Thymus (tissue), 11 donors: ENCODE results near the gene NSG2. TPM values are rescaled to one million over a fixed set of nuclear protein-coding genes. Genes with fewer than 3 reads are reported as not detected.

Source experiments
- DNase-seq, 9 donors: peaks; one replicate each; pipeline ENCODE4 v3.0.0-alpha.2; 2013; ENCODE audit warnings: low spot score in 9 of 9, low read depth in 6 of 9, missing footprints in 1 of 9
- H3K27ac ChIP-seq, 2 donors: one replicate each; pipeline ENCODE4 v1.5.1; 2013; ENCODE audit warnings: control low read depth in 1 of 2, low read depth in 1 of 2, low read length in 1 of 2, mild to moderate bottlenecking in 1 of 2, moderate library complexity in 1 of 2
- H3K27me3 ChIP-seq, 2 donors: one replicate each; pipeline ENCODE4 v1.5.1; 2013; ENCODE audit warnings: low read length in 1 of 2; ENCODE audit not compliant: control insufficient read depth in 2 of 2, insufficient read depth in 1 of 2
- H3K36me3 ChIP-seq, 2 donors: one replicate each; pipeline ENCODE4 v1.5.1; 2013; ENCODE audit warnings: low read length in 1 of 2, mild to moderate bottlenecking in 1 of 2, moderate library complexity in 1 of 2; ENCODE audit not compliant: control insufficient read depth in 2 of 2, insufficient read depth in 2 of 2
- H3K4me1 ChIP-seq, 2 donors: one replicate each; pipeline ENCODE4 v1.5.1; 2013; ENCODE audit warnings: low read length in 2 of 2; ENCODE audit not compliant: control insufficient read depth in 2 of 2, insufficient read depth in 2 of 2
- H3K4me3 ChIP-seq, 2 donors: one replicate each; pipeline ENCODE4 v1.5.1; 2013; ENCODE audit warnings: low read length in 2 of 2, control low read depth in 1 of 2, mild to moderate bottlenecking in 1 of 2
- H3K9me3 ChIP-seq, 2 donors: one replicate each; pipeline ENCODE4 v1.5.1; 2013; ENCODE audit warnings: low read length in 1 of 2, mild to moderate bottlenecking in 1 of 2; ENCODE audit not compliant: control insufficient read depth in 2 of 2, insufficient read depth in 1 of 2
- WGBS: extraction: QIAGEN DNeasy Blood & Tissue Kit; methylation state at CpG from one replicate; pipeline ENCODE4 v1.1.7; 2013; 5-methylcytosine and 5-hydroxymethylcytosine counted together
- polyA plus RNA-seq: library from polyadenylated mRNA; stranded (reverse); fragments of 200-250 nt; gene quantifications from one replicate; pipeline ENCODE4 v1.2.3, GENCODE V29; 2013
- total RNA-seq: library from RNA; stranded (reverse); fragments of 120-200 nt; gene quantifications from one replicate; pipeline ENCODE4 v1.2.4, GENCODE V29; 2013
- donor health status: healthy.

Gene NSG2
- total and polyA plus RNA-seq, 2 donors = 0.05 to 0.41 TPM

DNA sequence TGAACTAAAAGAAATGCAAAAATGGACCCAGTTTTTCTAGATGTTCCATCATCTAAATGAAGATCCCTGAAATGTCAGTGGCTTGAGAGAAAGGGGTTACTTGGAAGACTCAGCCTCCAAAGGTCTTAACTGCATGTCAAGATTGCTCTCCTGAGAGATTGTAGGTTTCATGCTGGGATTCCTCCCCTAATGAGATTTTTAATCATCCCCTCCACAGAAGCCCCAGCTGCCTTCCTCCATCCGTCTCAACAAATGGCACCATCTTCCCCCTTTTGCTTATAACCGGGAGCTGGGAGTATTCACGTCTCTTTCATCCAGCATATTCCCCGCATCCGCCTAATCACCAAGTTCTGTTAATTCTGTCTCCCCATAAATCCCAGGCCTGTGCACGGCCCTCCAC, 104.5 kb downstream of the NSG2 start:
- no peak overlapping the region for H3K27ac ChIP-seq
- DNase-seq = no peak
- no peaks in the 10 kb centered on the region for H3K27me3 ChIP-seq
- H3K4me1 ChIP-seq = no peaks in the 10 kb centered on the region
- WGBS = 87% methylated on average over 6 of the region's 6 CpGs
- H3K4me3 ChIP-seq = no peak overlapping the region
- no peaks in the 10 kb centered on the region for H3K9me3 ChIP-seq
- H3K36me3 ChIP-seq = no peaks in the 10 kb centered on the region

DNA sequence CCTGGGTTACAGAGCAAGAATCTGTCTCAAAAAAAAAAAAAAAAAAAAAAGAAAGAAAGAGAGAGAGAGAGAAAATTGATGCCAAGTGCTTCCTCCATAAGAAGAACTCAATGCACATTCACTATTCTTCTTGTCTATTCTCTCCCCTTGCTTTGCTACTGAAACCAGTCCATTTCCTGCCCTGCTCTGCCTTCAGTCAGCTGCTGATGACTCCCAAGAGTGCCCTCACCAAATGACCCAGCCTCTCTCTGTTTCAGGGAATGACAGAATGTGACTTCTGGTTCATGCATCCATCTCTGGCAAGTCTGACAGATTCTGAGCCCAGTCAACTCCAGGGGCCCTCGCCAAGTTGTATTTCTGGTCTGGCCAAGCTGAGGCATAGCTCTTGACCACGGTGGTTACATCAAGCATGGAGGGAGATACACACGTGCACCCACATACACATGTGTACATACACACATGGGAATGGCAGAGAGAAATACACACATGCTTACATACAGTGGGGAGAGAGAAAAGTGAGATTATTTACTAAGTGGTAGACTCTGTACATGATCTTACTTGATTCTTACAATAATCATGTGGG, 106.2 kb downstream of the NSG2 start:
- no peak overlapping the region for H3K27ac ChIP-seq
- no peak overlapping the region for H3K4me3 ChIP-seq
- H3K27me3 ChIP-seq = no peaks in the 10 kb centered on the region
- no peaks in the 10 kb centered on the region for H3K4me1 ChIP-seq
- DNase-seq = no peak
- H3K9me3 ChIP-seq = no peaks in the 10 kb centered on the region
- 78% methylated on average over 3 of the region's 3 CpGs for WGBS
- no peaks in the 10 kb centered on the region for H3K36me3 ChIP-seq

DNA sequence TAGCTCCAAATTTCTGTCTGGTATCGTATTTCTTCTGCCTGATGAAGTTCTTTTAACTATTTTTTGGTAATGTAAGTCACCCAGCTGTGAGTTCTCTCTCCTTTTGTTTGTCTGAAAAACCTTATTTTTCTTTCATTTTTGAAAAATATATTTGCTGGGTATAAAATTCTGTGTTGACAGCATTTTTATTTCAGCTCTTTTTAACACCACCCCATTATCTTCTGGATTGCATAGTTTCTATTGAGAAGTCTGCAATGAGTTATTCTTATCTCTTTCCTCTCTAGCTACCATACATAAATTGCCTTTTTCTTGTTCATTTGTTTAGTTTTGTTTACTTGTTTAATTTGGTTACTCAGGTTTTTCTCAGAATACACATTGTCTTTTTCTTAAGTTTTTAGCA, 109.1 kb downstream of the NSG2 start:
- H3K27me3 ChIP-seq = no peaks in the 10 kb centered on the region
- WGBS = 81% methylated on average over 1 of the region's 1 CpG
- no peak overlapping the region for H3K4me3 ChIP-seq
- H3K36me3 ChIP-seq = no peaks in the 10 kb centered on the region
- DNase-seq = no peak
- H3K27ac ChIP-seq = no peak overlapping the region
- peaks cover 0 to 1% of the 10 kb centered on the region in 2 donors for H3K9me3 ChIP-seq
- H3K4me1 ChIP-seq = no peaks in the 10 kb centered on the region

DNA sequence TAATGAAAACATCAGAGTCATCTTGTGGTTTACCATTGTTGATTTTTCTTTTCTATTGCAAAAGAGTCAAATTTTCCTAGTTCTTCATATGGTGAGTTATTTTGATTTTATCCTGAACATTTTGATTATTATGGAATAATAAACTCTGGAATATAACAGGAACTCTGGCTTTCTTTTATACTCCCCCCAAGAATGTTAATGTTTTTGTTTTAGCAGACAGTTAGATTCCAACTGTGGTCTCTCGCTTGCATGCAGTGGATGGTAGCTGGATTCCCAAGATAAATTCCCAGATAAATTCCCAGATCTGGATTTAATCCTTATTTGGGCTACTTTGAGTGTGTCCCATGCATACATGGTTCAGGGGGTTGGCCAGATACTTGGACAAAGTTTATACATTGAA, 109.8 kb downstream of the NSG2 start:
- no peaks in the 10 kb centered on the region for H3K27me3 ChIP-seq
- 98% methylated on average over 1 of the region's 1 CpG for WGBS

DNA sequence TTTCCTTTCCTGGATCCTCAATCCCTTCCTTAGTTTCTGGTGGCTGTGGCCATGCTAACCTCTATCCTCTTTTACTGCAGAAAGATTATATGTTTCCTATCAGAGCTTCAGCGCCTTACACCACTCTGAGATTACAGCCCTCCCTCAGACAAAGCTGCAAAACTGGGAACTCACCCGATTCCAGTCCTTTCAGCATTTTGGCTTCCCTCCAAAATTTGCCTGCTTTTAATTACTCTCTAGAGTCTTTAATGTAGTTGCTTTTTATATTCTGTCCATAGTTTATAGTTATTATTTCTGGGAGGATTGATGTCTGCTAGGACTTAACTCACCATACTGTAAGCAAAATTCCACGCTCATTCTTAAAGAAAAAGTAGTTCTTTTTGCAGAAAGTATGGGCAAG, 110.2 kb downstream of the NSG2 start:
- Histone ChIP-seq H3K36me3 (no peaks in the 10 kb centered on the region), H3K27me3 (no peaks in the 10 kb centered on the region), H3K4me3 (no peak overlapping the region), H3K27ac (no peak overlapping the region), H3K4me1 (no peaks in the 10 kb centered on the region), H3K9me3 (peaks cover 0 to 1% of the 10 kb centered on the region in 2 donors)
- no peak for DNase-seq
- 88% methylated on average over 3 of the region's 3 CpGs for WGBS

More for the DNA sequence above, 109.8 kb downstream of the NSG2 start:
- no peak overlapping the region for H3K27ac ChIP-seq
- H3K36me3 ChIP-seq = no peaks in the 10 kb centered on the region
- H3K4me1 ChIP-seq = no peaks in the 10 kb centered on the region
- peaks cover 0 to 1% of the 10 kb centered on the region in 2 donors for H3K9me3 ChIP-seq
- H3K4me3 ChIP-seq = no peak overlapping the region
- DNase-seq = no peak

DNA sequence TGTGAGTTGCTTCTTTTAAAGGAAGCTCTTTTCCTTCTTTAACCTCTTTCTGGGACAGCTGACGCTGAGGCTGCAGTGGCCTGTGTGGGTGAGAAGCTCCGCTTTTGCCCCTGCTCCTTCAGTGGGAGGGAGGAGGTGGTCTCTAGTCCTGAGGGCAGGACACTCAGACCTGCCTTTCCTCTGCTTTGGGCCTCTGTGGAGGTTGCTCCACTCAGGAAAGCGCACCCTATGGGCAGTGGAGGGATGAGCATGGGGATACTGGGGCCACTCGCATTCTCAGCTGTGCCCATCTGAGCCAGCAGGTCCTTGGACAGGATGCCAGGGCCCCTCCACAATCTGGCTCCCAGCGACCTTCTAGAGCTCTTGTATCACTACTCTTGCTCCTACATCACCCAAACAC, 111.5 kb downstream of the NSG2 start:
- 84% methylated on average over 5 of the region's 5 CpGs for WGBS
- Histone ChIP-seq H3K4me3 (no peak overlapping the region), H3K27ac (no peak overlapping the region), H3K9me3 (peaks cover 0 to 1% of the 10 kb centered on the region in 2 donors), H3K4me1 (no peaks in the 10 kb centered on the region), H3K27me3 (no peaks in the 10 kb centered on the region), H3K36me3 (no peaks in the 10 kb centered on the region)
- no peak for DNase-seq

Other genes starting within 250 kb of the NSG2 start
- 8.3 TPM for gene CPEB4, start 157.4 kb upstream of the NSG2 start, total RNA-seq
- 5.8 TPM for gene CPEB4, start 157.4 kb upstream of the NSG2 start, polyA plus RNA-seq
- under 0.01 TPM for gene C5orf47, start 56.5 kb upstream of the NSG2 start, total RNA-seq
- gene C5orf47, start 56.5 kb upstream of the NSG2 start, polyA plus RNA-seq = 0.14 TPM